Measurements from ENCODE around the gene AXL. TPM values are rescaled to one million over a fixed set of nuclear protein-coding genes. Genes with fewer than 3 reads are reported as not detected.

The AXL gene
- total and polyA plus RNA-seq, 11 donors = 5.0 to 62.5 (median 13.2) TPM

DNA sequence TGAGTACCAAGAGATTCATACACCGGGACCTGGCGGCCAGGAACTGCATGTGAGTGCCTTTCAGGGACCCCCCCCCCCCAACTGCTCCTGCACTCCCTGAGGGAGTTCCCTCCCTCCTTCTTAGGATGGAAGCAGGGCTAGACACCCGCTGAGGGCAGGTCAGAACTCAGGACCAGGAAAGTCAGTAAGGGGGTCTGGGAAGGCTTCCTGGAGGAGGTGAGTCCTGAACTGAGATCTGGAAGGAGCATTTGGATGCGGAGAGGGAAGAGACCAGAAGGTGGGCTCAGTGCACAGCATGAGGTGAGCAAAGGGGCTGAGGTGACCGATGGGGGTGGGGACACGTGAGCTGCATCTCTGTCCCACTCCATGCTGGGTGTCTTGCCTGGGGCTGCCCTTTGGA lies 34.6 kb downstream of the AXL start:
- 92 to 95% (median 92%) methylated on average over 6 of the region's 6 CpGs for WGBS, 4 donors
- no peak overlapping the region for H3K27ac ChIP-seq
- peaks cover 0 to 100% (median 58%) of the 10 kb centered on the region in 9 donors for H3K36me3 ChIP-seq
- DNase-seq (no peak), ATAC-seq (no peak)
- TF ChIP-seq CTCF (IDR thresholded peaks at IDR 0.05) (no peak), POLR2A (IDR thresholded peaks at IDR 0.05) (no peak)
- H3K4me1 ChIP-seq = peaks cover 0 to 6% (median 0%) of the 10 kb centered on the region in 12 donors
- no peak overlapping the region for H3K4me3 ChIP-seq
- H3K27me3 ChIP-seq = no peaks in the 10 kb centered on the region
- intact Hi-C loops (cut with DNase I) = no loop called here
- H3K9me3 ChIP-seq = peaks cover 0 to 3% (median 0%) of the 10 kb centered on the region in 12 donors

DNA sequence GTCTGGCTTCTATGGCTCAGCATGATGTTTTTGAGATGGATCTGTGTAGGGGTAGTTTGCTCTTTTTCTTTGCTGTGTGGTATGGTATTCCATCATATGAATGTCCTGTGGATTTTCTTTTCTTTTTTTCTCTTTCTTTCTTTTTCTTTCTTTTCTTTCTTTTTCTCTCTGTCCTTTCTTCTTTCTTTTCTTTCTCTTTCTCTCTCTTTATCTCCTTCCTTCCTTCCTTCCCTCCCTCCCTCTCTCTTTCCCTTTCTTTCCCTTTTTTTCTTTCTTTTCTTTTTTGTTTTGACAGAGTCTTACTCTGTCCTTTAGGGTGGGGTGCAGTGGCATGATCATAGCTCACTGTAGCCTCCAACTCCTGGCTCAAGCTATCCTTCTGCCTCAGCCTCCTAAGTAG lies 36.1 kb downstream of the AXL start:
- H3K4me1 ChIP-seq = peaks cover 0 to 6% (median 0%) of the 10 kb centered on the region in 12 donors
- H3K4me3 ChIP-seq = no peak overlapping the region
- peaks cover 0 to 6% (median 0%) of the 10 kb centered on the region in 12 donors for H3K9me3 ChIP-seq
- DNase-seq (no peak), ATAC-seq (no peak)
- peaks cover 0 to 99% (median 52%) of the 10 kb centered on the region in 9 donors for H3K36me3 ChIP-seq
- intact Hi-C loops (cut with DNase I) = no loop called here
- TF ChIP-seq CTCF (IDR thresholded peaks at IDR 0.05) = no peak
- no peak for TF ChIP-seq POLR2A (IDR thresholded peaks at IDR 0.05)
- H3K27me3 ChIP-seq = no peaks in the 10 kb centered on the region
- no peak overlapping the region for H3K27ac ChIP-seq

DNA sequence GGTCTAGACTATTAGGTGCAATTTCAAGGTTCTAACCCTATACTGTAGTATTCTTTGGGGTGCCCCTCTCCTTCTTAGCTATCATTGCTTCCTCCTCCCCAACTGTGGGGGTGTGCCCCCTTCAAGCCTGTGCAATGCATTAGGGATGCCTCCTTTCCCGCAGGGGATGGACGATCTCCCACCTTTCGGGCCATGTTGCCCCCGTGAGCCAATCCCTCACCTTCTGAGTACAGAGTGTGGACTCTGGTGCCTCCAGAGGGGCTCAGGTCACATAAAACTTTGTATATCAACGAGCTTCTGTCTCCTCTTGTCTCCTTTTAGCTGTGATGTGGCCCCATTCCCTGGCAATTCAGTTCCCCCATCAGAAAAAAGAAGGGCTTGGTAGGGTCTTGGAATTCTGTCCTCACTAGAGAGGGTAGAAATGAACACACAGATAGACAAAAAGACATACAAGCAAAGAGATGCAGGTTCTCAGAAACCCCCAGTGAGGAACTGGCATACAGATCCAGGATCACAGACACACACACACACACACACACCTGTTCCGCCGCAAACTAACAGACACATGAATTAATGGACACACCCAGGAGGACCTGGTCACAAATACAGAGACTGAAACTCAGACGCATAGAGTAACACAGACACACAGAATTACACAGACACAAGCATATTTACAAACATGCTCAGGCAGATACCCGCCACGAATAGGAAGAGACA lies 42.6 kb downstream of the AXL start:
- WGBS, 4 donors = 57 to 63% (median 58%) methylated on average over 10 of the region's 10 CpGs
- Histone ChIP-seq H3K4me3 (peak overlapping the region; percentile 26 to 86 (median 66)), H3K27ac (peak overlapping the region; percentile 62 to 100 (median 94)), H3K36me3 (peaks cover 0 to 34% (median 24%) of the 10 kb centered on the region in 9 donors), H3K27me3 (no peaks in the 10 kb centered on the region), H3K9me3 (peaks cover 0 to 6% (median 0%) of the 10 kb centered on the region in 12 donors), H3K4me1 (peaks cover 3 to 23% (median 16%) of the 10 kb centered on the region in 12 donors)
- ATAC-seq (no peak), DNase-seq (no peak)
- intact Hi-C loops (cut with DNase I) = loop anchor here (1.0 to 10.0 kb wide), 13 partner anchors 34 to 599 kb away; partner anchors contain the start of genes DMAC2 (in 1 of the 10) and TGFB1 (in 1 of the 10)
- TF ChIP-seq CTCF (IDR thresholded peaks at IDR 0.05) (no peak), POLR2A (IDR thresholded peaks at IDR 0.05) (no peak)

DNA sequence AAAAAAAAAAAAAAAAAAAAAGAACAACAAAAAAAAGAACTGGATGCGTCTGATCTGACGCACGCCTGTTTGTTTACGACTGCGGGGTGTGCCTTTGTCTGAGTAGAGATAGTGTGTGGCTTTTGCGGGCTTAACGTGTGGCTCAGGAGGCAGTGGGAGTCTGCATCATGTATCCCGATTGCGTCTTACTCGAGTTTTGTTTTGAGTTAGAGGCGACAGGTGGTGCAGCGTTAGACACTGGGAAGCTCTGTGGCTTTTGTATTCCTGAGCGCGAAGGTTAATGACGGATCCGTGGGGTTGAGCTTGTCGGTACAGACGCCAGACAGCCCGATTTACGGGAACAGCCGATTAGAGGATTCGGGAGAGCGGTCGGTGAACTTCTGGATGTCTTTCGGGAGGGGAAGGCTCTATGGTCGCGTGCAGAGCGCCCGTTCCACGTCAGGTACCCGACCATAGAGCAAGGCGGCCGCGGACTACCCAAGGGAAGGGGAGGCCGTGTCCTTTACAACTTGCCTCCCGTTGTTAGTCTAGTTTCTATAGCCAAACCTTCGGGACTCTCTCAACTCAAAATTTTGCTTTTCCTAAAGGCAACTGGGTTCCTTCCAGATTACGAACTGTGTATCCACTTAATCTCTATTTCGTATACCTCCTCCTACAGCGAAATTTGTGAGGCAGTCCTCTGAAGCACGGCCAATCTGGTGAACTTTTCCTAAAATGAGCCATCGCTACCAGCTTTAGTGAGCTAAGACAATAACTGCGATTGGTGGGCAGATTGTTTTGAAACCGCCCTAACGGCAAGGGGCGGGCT lies 44.2 kb downstream of the AXL start:
- H3K9me3 ChIP-seq = peaks cover 0 to 6% (median 0%) of the 10 kb centered on the region in 12 donors
- H3K36me3 ChIP-seq = peaks cover 0 to 26% (median 21%) of the 10 kb centered on the region in 9 donors
- peak overlapping the region; percentile 83 to 100 (median 94) for H3K27ac ChIP-seq
- ATAC-seq = peak; percentile 4 to 25 (median 16)
- intact Hi-C loops (cut with DNase I) = loop anchor here (1.0 to 10.0 kb wide), 13 partner anchors 36 to 601 kb away; partner anchors contain the start of genes CCDC97 (in 1 of the 10), DMAC2 (in 1 of the 10) and TGFB1 (in 1 of the 10)
- DNase-seq = peak; percentile 61 to 76 (median 66)
- TF ChIP-seq CTCF (IDR thresholded peaks at IDR 0.05) (no peak), POLR2A (IDR thresholded peaks at IDR 0.05) (peak; percentile 95 to 96)
- H3K4me1 ChIP-seq = peaks cover 3 to 36% (median 29%) of the 10 kb centered on the region in 12 donors
- WGBS, 4 donors = 0 to 1% (median 0%) methylated on average over 46 of the region's 46 CpGs
- H3K4me3 ChIP-seq = peak overlapping the region; percentile 27 to 86 (median 66)
- H3K27me3 ChIP-seq = no peaks in the 10 kb centered on the region
